IgD-negative memory B cell (primary cell): ENCODE measurements around the gene FOXO3. TPM values are rescaled to one million over a fixed set of nuclear protein-coding genes. Genes with fewer than 3 reads are reported as not detected.

Experiments
- H3K27ac Mint-ChIP-seq, 3 donors: one replicate each; pipeline ENCODE4 v1.8.0; 2020 to 2022; ENCODE audit warnings: mild to moderate bottlenecking in 3 of 3, mixed read lengths in 3 of 3, moderate library complexity in 1 of 3
- H3K27me3 Mint-ChIP-seq: one replicate; pipeline ENCODE4 v1.8.0; 2021; ENCODE audit warnings: mixed read lengths
- H3K36me3 Mint-ChIP-seq: one replicate; pipeline ENCODE4 v1.8.0; 2020; ENCODE audit warnings: mild to moderate bottlenecking, mixed read lengths
- H3K4me1 Mint-ChIP-seq, 3 donors: one replicate each; pipeline ENCODE4 v1.8.0; 2020 to 2022; ENCODE audit warnings: mixed read lengths in 3 of 3, mild to moderate bottlenecking in 1 of 3
- H3K4me3 Mint-ChIP-seq, 4 donors: one replicate each; pipeline ENCODE4 v1.8.0; 2020 to 2022; ENCODE audit warnings: mild to moderate bottlenecking in 4 of 4, mixed read lengths in 4 of 4, moderate library complexity in 3 of 4
- H3K9me3 Mint-ChIP-seq, 3 donors: one replicate each; pipeline ENCODE4 v1.8.0; 2020 to 2021; ENCODE audit warnings: mixed read lengths in 3 of 3, mild to moderate bottlenecking in 1 of 3
- polyA plus RNA-seq: library from polyadenylated mRNA; unstranded; fragments of 300-500 nt; fragmentation: Illumina TruSeq; gene quantifications from one replicate; pipeline ENCODE4 v1.2.3, GENCODE V29; 2021

FOXO3 gene
- polyA plus RNA-seq, 1 donor from 2014 or later = 15.5 TPM

DNA sequence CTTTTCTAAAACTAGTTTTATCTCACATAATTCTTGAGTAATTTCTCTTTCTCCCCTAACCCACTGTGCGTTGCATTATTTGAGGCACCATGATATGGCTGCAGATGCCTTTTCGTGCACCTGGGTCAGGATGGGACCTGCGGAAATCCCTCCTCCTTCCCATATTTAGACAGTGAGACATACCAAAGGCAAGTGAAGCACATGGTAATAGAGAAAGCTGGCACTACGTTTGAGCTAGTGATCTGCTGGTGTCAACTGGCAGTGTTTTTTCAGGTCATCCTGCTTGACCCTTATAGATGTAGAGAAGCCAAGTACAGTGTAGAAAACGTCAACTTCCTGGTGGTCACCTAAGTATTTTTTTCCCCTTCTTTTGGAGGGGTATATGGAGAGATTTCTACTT lies 71.7 kb downstream of the FOXO3 start:
- Mint-ChIP-seq H3K27ac (no peak overlapping the region), H3K9me3 (no peaks in the 10 kb centered on the region), H3K27me3 (no peaks in the 10 kb centered on the region), H3K4me3 (no peak overlapping the region), H3K4me1 (peaks cover 35 to 64% (median 39%) of the 10 kb centered on the region in 3 donors), H3K36me3 (no peaks in the 10 kb centered on the region)

DNA sequence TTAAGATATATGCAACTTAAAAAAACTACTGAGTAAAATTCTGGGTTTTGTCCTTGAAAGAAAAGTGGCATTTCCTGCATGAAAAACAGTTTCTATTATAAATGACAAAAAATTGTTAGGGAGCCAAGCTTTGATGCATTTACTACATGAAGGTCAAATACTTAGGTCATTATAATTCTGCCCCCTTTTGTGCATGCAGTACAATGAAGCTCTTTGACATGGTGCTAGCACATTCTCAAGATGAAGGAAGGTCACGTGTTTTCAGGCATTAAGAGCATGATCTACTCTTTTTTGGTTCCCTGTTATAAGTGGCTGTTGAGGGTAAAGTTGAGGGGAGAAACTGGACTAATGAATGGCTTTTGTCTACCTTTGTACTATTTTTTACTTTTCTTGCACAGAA lies 72.7 kb downstream of the FOXO3 start:
- H3K27ac Mint-ChIP-seq = no peak overlapping the region
- H3K9me3 Mint-ChIP-seq = no peaks in the 10 kb centered on the region
- no peaks in the 10 kb centered on the region for H3K36me3 Mint-ChIP-seq
- peaks cover 27 to 57% (median 36%) of the 10 kb centered on the region in 3 donors for H3K4me1 Mint-ChIP-seq
- H3K4me3 Mint-ChIP-seq = no peak overlapping the region
- H3K27me3 Mint-ChIP-seq = no peaks in the 10 kb centered on the region

DNA sequence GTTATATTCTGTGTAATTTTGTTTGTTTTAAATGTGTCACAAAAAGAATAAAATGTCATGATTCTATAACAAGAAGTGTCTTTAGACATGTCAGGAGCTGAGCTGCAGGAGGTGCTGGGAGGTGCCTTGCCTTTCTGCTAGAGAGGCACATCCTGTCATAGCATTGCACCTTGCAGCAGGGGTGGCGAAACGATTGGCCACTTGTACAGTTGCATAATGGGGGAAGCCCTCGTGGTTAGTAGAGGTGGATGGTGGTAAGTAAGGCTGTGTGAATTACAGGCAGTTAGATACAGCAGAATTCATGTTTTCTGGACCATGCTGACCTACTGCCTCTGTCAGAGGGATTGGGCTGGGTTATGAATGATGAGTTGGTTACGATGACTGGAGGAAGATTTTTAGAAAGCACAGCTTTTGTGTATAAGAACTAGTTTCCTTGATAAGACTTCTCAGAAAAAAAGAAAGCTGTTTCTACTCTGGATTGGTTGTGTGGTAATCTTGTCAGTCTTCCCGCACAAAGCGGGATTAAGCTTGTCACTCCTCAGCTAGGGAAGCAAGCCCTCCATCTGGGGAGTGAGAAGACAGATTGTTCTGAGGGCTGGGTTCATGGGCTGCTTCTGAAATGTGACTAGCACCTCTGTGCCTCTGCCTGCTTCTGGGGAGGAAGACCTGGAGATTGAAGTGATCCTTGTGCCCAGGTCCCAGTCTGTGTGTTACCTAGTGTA lies 74.9 kb downstream of the FOXO3 start:
- Mint-ChIP-seq H3K27me3 (no peaks in the 10 kb centered on the region), H3K4me3 (no peak overlapping the region), H3K36me3 (no peaks in the 10 kb centered on the region), H3K27ac (peak overlapping the region in 1 of 3 donors; percentile 35), H3K9me3 (no peaks in the 10 kb centered on the region), H3K4me1 (peaks cover 26 to 52% (median 39%) of the 10 kb centered on the region in 3 donors)

- H3K4me1 Mint-ChIP-seq = peaks cover 25 to 46% (median 46%) of the 10 kb centered on the region in 3 donors
Measured at GRCh38 chr6:108637963-108638362, 77.2 kb downstream of the FOXO3 start.

DNA sequence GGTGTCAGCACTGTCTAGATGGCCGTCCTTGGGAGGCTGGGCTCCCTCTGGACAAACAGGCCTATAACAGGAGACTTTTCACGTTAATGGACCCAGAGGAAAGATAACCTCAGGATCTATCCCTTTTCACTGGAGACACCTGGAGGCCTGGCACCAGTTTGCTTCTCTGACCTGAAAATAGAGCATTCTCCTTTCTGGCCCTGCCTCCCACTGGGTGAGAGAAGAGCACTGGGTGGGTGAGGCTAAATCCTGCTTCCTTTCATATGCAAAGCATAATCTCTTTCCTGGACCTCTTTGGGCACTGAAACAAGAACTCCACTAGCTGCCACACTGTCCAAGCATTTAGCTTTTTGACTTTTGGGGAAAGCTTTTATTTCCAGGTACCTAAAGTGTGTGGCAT lies 78.3 kb downstream of the FOXO3 start:
- H3K36me3 Mint-ChIP-seq = no peaks in the 10 kb centered on the region
- no peaks in the 10 kb centered on the region for H3K9me3 Mint-ChIP-seq
- no peaks in the 10 kb centered on the region for H3K27me3 Mint-ChIP-seq
- H3K4me3 Mint-ChIP-seq = no peak overlapping the region
- H3K4me1 Mint-ChIP-seq = peaks cover 23 to 46% (median 43%) of the 10 kb centered on the region in 3 donors
- peak overlapping the region in 1 of 3 donors; percentile 63 for H3K27ac Mint-ChIP-seq

More at GRCh38 chr6:108637963-108638362, 77.2 kb downstream of the FOXO3 start:
- H3K9me3 Mint-ChIP-seq = no peaks in the 10 kb centered on the region
- no peaks in the 10 kb centered on the region for H3K27me3 Mint-ChIP-seq
- no peaks in the 10 kb centered on the region for H3K36me3 Mint-ChIP-seq
- H3K4me3 Mint-ChIP-seq = no peak overlapping the region
- no peak overlapping the region for H3K27ac Mint-ChIP-seq

GRCh38 chr6:108640104-108640503 lies 79.4 kb downstream of the FOXO3 start:
- no peak overlapping the region for H3K27ac Mint-ChIP-seq
- peaks cover 21 to 41% (median 38%) of the 10 kb centered on the region in 3 donors for H3K4me1 Mint-ChIP-seq
- H3K9me3 Mint-ChIP-seq = no peaks in the 10 kb centered on the region
- H3K27me3 Mint-ChIP-seq = no peaks in the 10 kb centered on the region
- H3K4me3 Mint-ChIP-seq = no peak overlapping the region
- no peaks in the 10 kb centered on the region for H3K36me3 Mint-ChIP-seq

DNA sequence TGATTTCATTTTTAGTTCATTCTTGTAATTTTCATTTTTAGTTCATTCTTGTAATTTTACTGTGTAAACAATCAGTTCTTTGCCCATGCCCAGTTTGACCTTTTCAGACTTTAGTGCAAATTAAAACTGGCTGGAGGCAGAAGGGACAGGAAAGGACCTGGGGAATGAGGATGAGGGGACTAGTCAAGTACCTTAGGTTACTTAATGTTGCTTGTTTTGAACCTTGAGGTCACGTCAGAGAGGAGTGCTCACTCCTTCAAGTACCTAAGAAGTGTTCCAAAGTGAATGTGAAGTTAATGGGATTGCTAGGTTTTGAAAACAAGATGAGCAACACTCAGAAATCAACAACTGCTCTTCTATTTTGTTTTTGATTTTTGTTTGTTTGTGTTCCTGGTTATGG lies 82.5 kb downstream of the FOXO3 start:
- Mint-ChIP-seq H3K27me3 (no peaks in the 10 kb centered on the region), H3K9me3 (no peaks in the 10 kb centered on the region), H3K4me3 (peak overlapping the region in 1 of 4 donors; percentile 10), H3K4me1 (peaks cover 11 to 25% (median 22%) of the 10 kb centered on the region in 3 donors), H3K27ac (no peak overlapping the region), H3K36me3 (peaks cover 3% of the 10 kb centered on the region)

GRCh38 chr6:108644252-108644651 lies 83.5 kb downstream of the FOXO3 start:
- no peaks in the 10 kb centered on the region for H3K9me3 Mint-ChIP-seq
- H3K4me3 Mint-ChIP-seq = no peak overlapping the region
- H3K27ac Mint-ChIP-seq = no peak overlapping the region
- H3K27me3 Mint-ChIP-seq = no peaks in the 10 kb centered on the region
- peaks cover 3% of the 10 kb centered on the region for H3K36me3 Mint-ChIP-seq
- peaks cover 14 to 28% (median 21%) of the 10 kb centered on the region in 3 donors for H3K4me1 Mint-ChIP-seq

- H3K27ac Mint-ChIP-seq = no peak overlapping the region
- H3K4me3 Mint-ChIP-seq = no peak overlapping the region
- peaks cover 3% of the 10 kb centered on the region for H3K36me3 Mint-ChIP-seq
- peaks cover 4% of the 10 kb centered on the region for H3K27me3 Mint-ChIP-seq
- H3K9me3 Mint-ChIP-seq = no peaks in the 10 kb centered on the region
- peaks cover 20 to 30% (median 23%) of the 10 kb centered on the region in 3 donors for H3K4me1 Mint-ChIP-seq
Measured at GRCh38 chr6:108648191-108648590, 87.5 kb downstream of the FOXO3 start.

GRCh38 chr6:108650325-108650724 lies 89.6 kb downstream of the FOXO3 start:
- Mint-ChIP-seq H3K27ac (no peak overlapping the region), H3K4me3 (no peak overlapping the region)

GRCh38 chr6:108650781-108651180 lies 90.1 kb downstream of the FOXO3 start:
- Mint-ChIP-seq H3K9me3 (no peaks in the 10 kb centered on the region), H3K27me3 (peaks cover 4% of the 10 kb centered on the region), H3K36me3 (peaks cover 3% of the 10 kb centered on the region), H3K27ac (no peak overlapping the region), H3K4me3 (peak overlapping the region in 1 of 4 donors; percentile 30), H3K4me1 (peaks cover 20 to 33% (median 25%) of the 10 kb centered on the region in 3 donors)

More at GRCh38 chr6:108650325-108650724, 89.6 kb downstream of the FOXO3 start:
- peaks cover 3% of the 10 kb centered on the region for H3K36me3 Mint-ChIP-seq
- peaks cover 4% of the 10 kb centered on the region for H3K27me3 Mint-ChIP-seq
- H3K4me1 Mint-ChIP-seq = peaks cover 20 to 33% (median 25%) of the 10 kb centered on the region in 3 donors
- no peaks in the 10 kb centered on the region for H3K9me3 Mint-ChIP-seq

DNA sequence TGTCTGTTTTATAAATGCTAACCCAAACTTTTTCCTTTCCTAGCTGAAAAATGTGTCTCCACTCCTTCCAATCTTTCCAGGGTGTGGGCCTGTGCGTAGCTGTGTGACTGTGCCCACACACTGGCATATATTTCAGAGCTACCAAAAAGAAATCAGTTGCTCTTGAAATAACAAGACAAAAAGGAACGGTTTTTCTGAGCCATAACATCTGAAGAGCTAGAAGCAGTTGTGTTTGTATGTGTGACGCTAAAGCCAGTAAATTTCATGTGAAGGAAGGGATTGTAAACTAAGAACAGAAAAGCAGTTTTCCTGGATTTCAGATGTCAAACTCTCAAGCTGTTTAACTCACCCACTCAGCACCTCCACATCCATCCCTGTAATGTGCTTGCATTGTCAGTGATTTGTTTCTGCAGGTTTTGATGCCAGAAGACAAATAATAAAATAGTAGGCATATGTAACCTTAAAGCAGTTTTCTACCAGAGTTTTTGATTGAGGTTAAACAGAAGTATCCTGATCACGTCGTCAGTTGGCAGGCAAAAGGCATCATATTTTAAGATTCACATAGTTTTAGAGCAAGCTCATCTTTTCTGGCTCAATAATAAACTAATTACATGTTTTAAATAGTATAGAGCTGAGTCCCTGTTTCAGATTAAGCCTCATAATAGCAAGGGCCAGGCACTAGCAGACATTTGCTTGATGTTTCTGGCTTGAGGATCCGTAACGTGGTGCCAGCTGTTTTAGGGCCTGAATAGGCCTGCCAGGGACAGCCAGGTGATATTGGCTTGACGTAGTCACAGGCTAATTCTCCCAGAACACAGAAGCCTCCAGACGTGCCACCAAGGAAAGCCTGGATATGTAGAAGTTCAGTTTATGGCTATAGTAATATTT lies 90.9 kb downstream of the FOXO3 start:
- Mint-ChIP-seq H3K27me3 (peaks cover 4% of the 10 kb centered on the region), H3K36me3 (peaks cover 3% of the 10 kb centered on the region), H3K27ac (no peak overlapping the region), H3K9me3 (no peaks in the 10 kb centered on the region), H3K4me3 (no peak overlapping the region), H3K4me1 (peaks cover 22 to 31% (median 25%) of the 10 kb centered on the region in 3 donors)

DNA sequence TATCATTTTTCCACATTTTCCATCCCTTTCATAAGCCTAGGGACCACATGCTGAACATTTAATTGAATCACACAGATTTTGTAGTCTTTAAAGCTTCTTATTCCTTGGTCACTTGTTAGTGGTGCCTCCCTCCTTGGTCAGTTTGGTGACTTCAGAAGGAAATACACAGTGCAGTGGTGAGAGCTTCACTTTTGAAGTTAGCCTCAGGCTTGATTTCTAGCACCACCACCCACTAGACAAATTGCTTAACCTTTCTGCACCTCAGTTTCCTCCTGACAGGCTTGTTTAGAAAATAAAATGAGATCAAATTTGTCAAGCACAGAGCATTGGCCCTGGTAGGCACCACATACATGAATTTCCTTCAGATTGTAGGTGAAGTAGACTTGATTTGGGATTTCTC lies 91.7 kb downstream of the FOXO3 start:
- Mint-ChIP-seq H3K4me3 (no peak overlapping the region), H3K9me3 (no peaks in the 10 kb centered on the region), H3K27ac (peak overlapping the region in 1 of 3 donors; percentile 63), H3K36me3 (peaks cover 3% of the 10 kb centered on the region), H3K27me3 (peaks cover 4% of the 10 kb centered on the region), H3K4me1 (peaks cover 25 to 31% (median 25%) of the 10 kb centered on the region in 3 donors)

DNA sequence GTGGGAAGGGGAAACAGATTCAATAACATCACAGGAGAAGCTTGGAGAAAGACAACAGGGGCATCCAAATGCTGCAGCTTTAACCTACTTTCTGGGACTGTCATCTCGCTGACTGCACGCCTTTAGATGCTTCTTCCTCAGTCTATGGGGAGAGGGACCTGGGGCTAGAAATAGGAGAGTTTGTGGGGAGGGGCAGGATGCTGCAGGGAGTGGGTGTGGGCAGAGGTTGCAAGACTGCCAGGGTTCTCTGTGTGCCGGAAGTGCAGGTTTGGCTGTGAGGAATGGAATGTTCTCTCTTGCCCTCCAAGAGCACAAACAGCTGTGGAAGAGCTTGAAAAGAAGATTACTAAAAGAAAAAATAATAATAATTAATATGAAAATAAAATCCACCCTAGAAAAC lies 93.2 kb downstream of the FOXO3 start:
- H3K4me1 Mint-ChIP-seq = peaks cover 25 to 29% (median 25%) of the 10 kb centered on the region in 3 donors
- no peaks in the 10 kb centered on the region for H3K9me3 Mint-ChIP-seq
- peaks cover 4% of the 10 kb centered on the region for H3K27me3 Mint-ChIP-seq
- H3K4me3 Mint-ChIP-seq = no peak overlapping the region
- H3K27ac Mint-ChIP-seq = peak overlapping the region in 1 of 3 donors; percentile 66
- H3K36me3 Mint-ChIP-seq = peaks cover 4% of the 10 kb centered on the region

- H3K4me1 Mint-ChIP-seq = peaks cover 19 to 25% (median 20%) of the 10 kb centered on the region in 3 donors
Measured at GRCh38 chr6:108654465-108655106, 93.9 kb downstream of the FOXO3 start.

More at GRCh38 chr6:108654465-108655106, 93.9 kb downstream of the FOXO3 start:
- H3K4me3 Mint-ChIP-seq = no peak overlapping the region
- no peak overlapping the region for H3K27ac Mint-ChIP-seq
- no peaks in the 10 kb centered on the region for H3K9me3 Mint-ChIP-seq
- peaks cover 4% of the 10 kb centered on the region for H3K27me3 Mint-ChIP-seq
- peaks cover 4% of the 10 kb centered on the region for H3K36me3 Mint-ChIP-seq
